GM12878 (cell line): ENCODE results near the gene FBXW8. TPM values are rescaled to one million over a fixed set of nuclear protein-coding genes. Genes with fewer than 3 reads are reported as not detected.

Source experiments
- ATAC-seq: fragments of 200-7000 bp; cut with Tn5 transposase; 3 replicates; pipeline ENCODE4 v1.9.1; 2020; ENCODE audit warnings: mild to moderate bottlenecking, moderate library complexity
- BruUV-seq: library from RNA; stranded (reverse); fragments of 400-500 nt; replicated peaks from 2 replicates; lab custom pipeline; 2021; lab: Mats Ljungman, UMichigan
- CTCF ChIA-PET: fragments of 300-600 bp; sonication (Branson Sonifier 250); formaldehyde crosslinking; extraction: SDS; loops from one replicate; lab custom pipeline; 2021; ENCODE audit warnings: inconsistent platforms; lab: Yijun Ruan, JAX
- POLR2A ChIA-PET: fragments of 350-600 bp; formaldehyde crosslinking; extraction: SDS; loops from one replicate; lab custom pipeline; 2021; ENCODE audit warnings: inconsistent platforms; lab: Charles Lee
- RAD21 ChIA-PET: fragments of 300-600 bp; sonication (Branson Sonifier 250); formaldehyde crosslinking; loops from one replicate; lab custom pipeline; 2023; ENCODE audit warnings: antibody characterized with exemption; ENCODE audit not compliant: unreplicated experiment; lab: Charles Lee
- SMC1A ChIA-PET: fragments of 300-600 bp; sonication (Branson Sonifier 250); formaldehyde crosslinking; loops from one replicate; lab custom pipeline; 2023; ENCODE audit not compliant: unreplicated experiment, uncharacterized antibody; lab: Charles Lee
- DNase-seq: peaks from one replicate; pipeline ENCODE4 v3.0.0-alpha.2; 2011; ENCODE audit warnings: low read depth, low spot score
- FAIRE-seq: peaks from 3 replicates; lab custom pipeline; 2011; peaks lifted over from hg19 to GRCh38; lab: Jason Lieb, UNC
- H2AFZ ChIP-seq: 2 replicates; pipeline ENCODE4 v1.6.0; 2011; ENCODE audit warnings: low read depth, low read length, control low read depth; ENCODE audit not compliant: control insufficient read depth
- H3K27ac ChIP-seq: 2 replicates; pipeline ENCODE4 v1.5.1; 2011; ENCODE audit warnings: control low read depth; ENCODE audit not compliant: control insufficient read depth, insufficient read depth
- H3K27me3 ChIP-seq, 2 experiments: replicated peaks in 1 of 2; 2 replicates each; pipeline versions ENCODE4 v1.6.0 to v1.6.1; 2011; ENCODE audit warnings: low read length in 1 of 2; ENCODE audit not compliant: control insufficient read depth in 2 of 2, insufficient read depth in 2 of 2
- H3K36me3 ChIP-seq, 2 experiments: 2 replicates each; pipeline ENCODE4 v1.5.1; 2011; ENCODE audit warnings: low read length in 1 of 2; ENCODE audit not compliant: control insufficient read depth in 2 of 2, insufficient read depth in 2 of 2
- H3K4me1 ChIP-seq: 2 replicates; pipeline ENCODE4 v1.6.1; 2011; ENCODE audit warnings: mild to moderate bottlenecking, low read length, moderate library complexity, mixed read lengths; ENCODE audit not compliant: control insufficient read depth, insufficient read depth
- H3K4me2 ChIP-seq: 2 replicates; pipeline ENCODE4 v1.6.0; 2011; ENCODE audit warnings: control low read depth; ENCODE audit not compliant: control insufficient read depth, insufficient read depth
- H3K4me3 ChIP-seq: fragments of 200-600 bp; sonication (generic); 2 replicates; pipeline ENCODE4 v1.5.1; 2016
- H3K79me2 ChIP-seq: 2 replicates; pipeline ENCODE4 v1.6.0; 2011; ENCODE audit warnings: low read length; ENCODE audit not compliant: control insufficient read depth, insufficient read depth
- H3K9ac ChIP-seq: 2 replicates; pipeline ENCODE4 v1.8.0; 2011; ENCODE audit warnings: low read length, control low read depth, mixed read lengths; ENCODE audit not compliant: control insufficient read depth, insufficient read depth
- H3K9me3 ChIP-seq: replicated peaks from 3 replicates; pipeline ENCODE4 v1.5.1; 2011; ENCODE audit warnings: mild to moderate bottlenecking, low read length; ENCODE audit not compliant: control insufficient read depth, insufficient read depth
- H4K20me1 ChIP-seq: 2 replicates; pipeline ENCODE4 v1.6.0; 2011; ENCODE audit not compliant: control insufficient read depth, insufficient read depth
- ASH2L ChIP-seq: fragments of 300-600, 200-600 bp; sonication (generic); IDR thresholded peaks from 2 replicates; pipeline ENCODE4 v1.6.1; 2017; ENCODE audit warnings: low read depth, mild to moderate bottlenecking, borderline replicate concordance
- ATF2 ChIP-seq: IDR thresholded peaks from 2 replicates; pipeline ENCODE4 v1.6.1; 2012; ENCODE audit warnings: low read length, inconsistent platforms
- CHD1 ChIP-seq: IDR thresholded peaks from 2 replicates; pipeline ENCODE4 v1.6.1; 2012; ENCODE audit warnings: low read depth, low read length, improper control_type of control experiment
- HDAC6 ChIP-seq: fragments of 200-600 bp; sonication (generic); IDR thresholded peaks from one replicate; pipeline ENCODE4 v1.8.0; 2017; ENCODE audit warnings: antibody characterized with exemption; ENCODE audit not compliant: unreplicated experiment
- KDM1A ChIP-seq: fragments of 200-600 bp; sonication (generic); IDR thresholded peaks from 2 replicates; pipeline ENCODE4 v1.6.1; 2016; ENCODE audit warnings: borderline replicate concordance
- NBN ChIP-seq: fragments of 450-650 bp; IDR thresholded peaks from 2 replicates; pipeline ENCODE4 v1.6.1; 2016
- NR2C1 ChIP-seq: fragments of 450-650 bp; IDR thresholded peaks from 2 replicates; pipeline ENCODE4 v1.6.1; 2017; ENCODE audit warnings: antibody characterized with exemption, mild to moderate bottlenecking, moderate library complexity
- POLR2AphosphoS2 ChIP-seq: IDR thresholded peaks from 2 replicates; pipeline ENCODE4 v1.6.1; 2011; ENCODE audit warnings: low read depth, mild to moderate bottlenecking, low read length, improper control_type of control experiment, moderate library complexity
- POLR2AphosphoS5 ChIP-seq: IDR thresholded peaks from 2 replicates; pipeline ENCODE4 v1.6.1; 2011; ENCODE audit warnings: mild to moderate bottlenecking, low read length, inconsistent platforms
- RAD51 ChIP-seq: fragments of 450-650 bp; IDR thresholded peaks from 2 replicates; pipeline ENCODE4 v1.6.1; 2016; ENCODE audit warnings: moderate library complexity, mild to moderate bottlenecking, inconsistent platforms
- STAT1 ChIP-seq: fragments of 450-650 bp; conservative IDR thresholded peaks from 2 replicates; pipeline ENCODE4 v1.6.1; 2014; ENCODE audit warnings: antibody characterized with exemption, mild to moderate bottlenecking
- STAT3 ChIP-seq: IDR thresholded peaks from 2 replicates; pipeline ENCODE4 v1.6.1; 2011; ENCODE audit warnings: low read depth, low read length, improper control_type of control experiment
- TARDBP ChIP-seq: IDR thresholded peaks from 2 replicates; pipeline ENCODE4 v1.6.1; 2016; ENCODE audit warnings: borderline replicate concordance
- TCF12 ChIP-seq: IDR thresholded peaks from 2 replicates; pipeline ENCODE4 v1.6.1; 2011; ENCODE audit warnings: low read depth, mild to moderate bottlenecking, low read length
- YBX1 ChIP-seq: fragments of 450-650 bp; IDR thresholded peaks from 2 replicates; pipeline ENCODE4 v1.6.1; 2016; ENCODE audit warnings: antibody characterized with exemption
- ZNF622 ChIP-seq: fragments of 450-650 bp; IDR thresholded peaks from 2 replicates; pipeline ENCODE4 v1.6.1; 2017; ENCODE audit warnings: mild to moderate bottlenecking, inconsistent platforms
- WGBS: methylation state at CpG from one replicate; pipeline ENCODE4 v1.1.6; 2016; ENCODE audit warnings: low lambda C conversion rate; ENCODE audit not compliant: insufficient replicate concordance, insufficient coverage; ENCODE audit errors: missing lambda C conversion rate; 5-methylcytosine and 5-hydroxymethylcytosine counted together
- in situ Hi-C: fragments of 300-500 bp; cut with MboI; formaldehyde crosslinking; loops from 9 replicates; pipeline ENCODE4 v1.14.3; 2018; ENCODE audit warnings: mixed read lengths
- intact Hi-C: fragments of 100-400 bp; cut with micrococcal nuclease; formaldehyde crosslinking; loops from one replicate; pipeline ENCODE4 v1.14.2; 2022; ENCODE audit not compliant: unreplicated experiment
- polyA plus RNA-seq, 11 experiments: library from polyadenylated mRNA; depleted of rRNA in 4 of 11; unstranded in 6 of 11; stranded (reverse) in 5 of 11; fragments of >200 nt; fragmentation: Nextera tagmentation in 4 of 11; fragmentation: Illumina TruSeq in 1 of 11; extraction: Ambion mirVana in 4 of 11; extraction: Trizol in 1 of 11; gene quantifications; 1 replicate in 1 of 11; 2 replicates in 10 of 11; pipeline versions ENCODE4 v1.2.1 to v1.2.3, GENCODE V29; 2011 to 2016; ENCODE audit warnings: inconsistent platforms in 2 of 11, missing spikeins in 2 of 11, low read depth in 1 of 11
- total RNA-seq, 4 experiments: library from RNA; depleted of rRNA in 3 of 4; stranded (reverse); fragments of >200 nt in 3 of 4; fragmentation: Illumina TruSeq in 1 of 4; extraction: Trizol in 1 of 4; gene quantifications; 2 replicates each; pipeline versions ENCODE4 v1.2.1 to v1.2.3, GENCODE V29; 2013 to 2021
- TF ChIP-seq, protein P1 (sequence below): fragments of 450-650 bp; IDR thresholded peaks from 2 replicates; pipeline ENCODE4 v1.6.1; 2016; ENCODE audit warnings: mild to moderate bottlenecking, moderate library complexity, borderline replicate concordance
- TF ChIP-seq, protein P2 (sequence below): IDR thresholded peaks from 2 replicates; pipeline ENCODE4 v1.6.1; 2011; ENCODE audit warnings: low read depth, low read length, improper control_type of control experiment, borderline replicate concordance

The FBXW8 gene
- total and polyA plus RNA-seq, 10 of the 15 experiments (the other 5 are each of a cell fraction or from before 2014, with no cell fraction given) = 0.49 to 7.5 (median 4.4) TPM

- Histone ChIP-seq H3K4me1 (no peaks in the 10 kb centered on the region), H4K20me1 (no peaks in the 10 kb centered on the region), H3K36me3 (no peaks in the 10 kb centered on the region; a peak in 1 of 4 replicates), H3K4me2 (no peak overlapping the region), H3K9ac (no peak overlapping the region), H3K79me2 (no peaks in the 10 kb centered on the region), H3K27me3 (no peaks in the 10 kb centered on the region), H2AFZ (no peak overlapping the region), H3K27ac (no peak overlapping the region), H3K9me3 (no peaks in the 10 kb centered on the region), H3K4me3 (no peak overlapping the region)
- WGBS = 86% methylated on average over 17 of the region's 17 CpGs
- FAIRE-seq (no peak), DNase-seq (no peak), ATAC-seq (no peak)
- BruUV-seq = no TSS peak
- SMC1A ChIA-PET = no interaction called here
- intact Hi-C loops (no loop called here), in situ Hi-C loops (no loop called here)
- POLR2A ChIA-PET = no interaction called here
- TF ChIP-seq YBX1 (no peak), STAT1 (no peak), ASH2L (no peak), STAT3 (no peak), POLR2AphosphoS5 (no peak), POLR2AphosphoS2 (no peak), HDAC6 (no peak), KDM1A (no peak), TCF12 (no peak), RAD51 (no peak), CHD1 (no peak), ATF2 (no peak), TARDBP (no peak), NBN (no peak), ZNF622 (no peak), NR2C1 (no peak)
- TF ChIP-seq, protein P1, sequence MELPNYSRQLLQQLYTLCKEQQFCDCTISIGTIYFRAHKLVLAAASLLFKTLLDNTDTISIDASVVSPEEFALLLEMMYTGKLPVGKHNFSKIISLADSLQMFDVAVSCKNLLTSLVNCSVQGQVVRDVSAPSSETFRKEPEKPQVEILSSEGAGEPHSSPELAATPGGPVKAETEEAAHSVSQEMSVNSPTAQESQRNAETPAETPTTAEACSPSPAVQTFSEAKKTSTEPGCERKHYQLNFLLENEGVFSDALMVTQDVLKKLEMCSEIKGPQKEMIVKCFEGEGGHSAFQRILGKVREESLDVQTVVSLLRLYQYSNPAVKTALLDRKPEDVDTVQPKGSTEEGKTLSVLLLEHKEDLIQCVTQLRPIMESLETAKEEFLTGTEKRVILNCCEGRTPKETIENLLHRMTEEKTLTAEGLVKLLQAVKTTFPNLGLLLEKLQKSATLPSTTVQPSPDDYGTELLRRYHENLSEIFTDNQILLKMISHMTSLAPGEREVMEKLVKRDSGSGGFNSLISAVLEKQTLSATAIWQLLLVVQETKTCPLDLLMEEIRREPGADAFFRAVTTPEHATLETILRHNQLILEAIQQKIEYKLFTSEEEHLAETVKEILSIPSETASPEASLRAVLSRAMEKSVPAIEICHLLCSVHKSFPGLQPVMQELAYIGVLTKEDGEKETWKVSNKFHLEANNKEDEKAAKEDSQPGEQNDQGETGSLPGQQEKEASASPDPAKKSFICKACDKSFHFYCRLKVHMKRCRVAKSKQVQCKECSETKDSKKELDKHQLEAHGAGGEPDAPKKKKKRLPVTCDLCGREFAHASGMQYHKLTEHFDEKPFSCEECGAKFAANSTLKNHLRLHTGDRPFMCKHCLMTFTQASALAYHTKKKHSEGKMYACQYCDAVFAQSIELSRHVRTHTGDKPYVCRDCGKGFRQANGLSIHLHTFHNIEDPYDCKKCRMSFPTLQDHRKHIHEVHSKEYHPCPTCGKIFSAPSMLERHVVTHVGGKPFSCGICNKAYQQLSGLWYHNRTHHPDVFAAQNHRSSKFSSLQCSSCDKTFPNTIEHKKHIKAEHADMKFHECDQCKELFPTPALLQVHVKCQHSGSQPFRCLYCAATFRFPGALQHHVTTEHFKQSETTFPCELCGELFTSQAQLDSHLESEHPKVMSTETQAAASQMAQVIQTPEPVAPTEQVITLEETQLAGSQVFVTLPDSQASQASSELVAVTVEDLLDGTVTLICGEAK = no peak
- TF ChIP-seq, protein P2, sequence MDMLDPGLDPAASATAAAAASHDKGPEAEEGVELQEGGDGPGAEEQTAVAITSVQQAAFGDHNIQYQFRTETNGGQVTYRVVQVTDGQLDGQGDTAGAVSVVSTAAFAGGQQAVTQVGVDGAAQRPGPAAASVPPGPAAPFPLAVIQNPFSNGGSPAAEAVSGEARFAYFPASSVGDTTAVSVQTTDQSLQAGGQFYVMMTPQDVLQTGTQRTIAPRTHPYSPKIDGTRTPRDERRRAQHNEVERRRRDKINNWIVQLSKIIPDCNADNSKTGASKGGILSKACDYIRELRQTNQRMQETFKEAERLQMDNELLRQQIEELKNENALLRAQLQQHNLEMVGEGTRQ = no peak
- RAD21 ChIA-PET = interaction anchor here (0.7 kb wide), 1 partner anchor 487 kb away, joined by 4 read pairs; no protein-coding TSS in a partner anchor
- CTCF ChIA-PET = interaction anchor here (1.1 to 1.7 kb wide), 2 partner anchors 9 to 109 kb away, joined by 3 to 5 read pairs; no protein-coding TSS in a partner anchor
Observed at GRCh38 chr12:117010693-117011451, 100.1 kb downstream of the FBXW8 start.
